ENCODE measurements around the gene ZNF534. TPM values are rescaled to one million over a fixed set of nuclear protein-coding genes. Genes with fewer than 3 reads are reported as not detected.

ZNF534 gene
- total and polyA plus RNA-seq, 9 of the 15 experiments (the other 6 are each of a cell fraction or from before 2014, with no cell fraction given) = 0.08 to 0.33 (median 0.22) TPM; not detected in 1

DNA sequence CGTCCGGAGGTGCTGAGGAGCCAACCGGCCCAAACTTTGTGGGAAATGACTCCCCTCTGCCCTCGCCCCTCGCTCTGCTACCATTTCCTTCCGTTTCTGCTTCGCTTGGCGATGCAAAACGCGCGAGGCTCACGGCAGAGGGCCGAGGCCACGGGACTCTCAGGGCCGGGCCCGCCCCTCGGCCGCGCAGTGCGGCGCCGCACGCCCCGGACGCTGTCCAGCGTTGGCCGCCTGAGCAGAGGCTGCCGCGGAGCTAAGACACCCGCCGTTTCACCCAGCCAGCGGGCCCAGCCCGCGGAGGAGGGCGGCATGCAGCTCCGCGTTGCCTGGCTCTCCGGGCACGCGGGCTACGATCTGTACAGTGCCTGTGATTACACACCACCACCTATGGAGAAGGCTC lies 22.3 kb downstream of the ZNF534 start:
- no peaks in the 10 kb centered on the region for H3K27me3 ChIP-seq (ENCODE audit: control insufficient read depth in 2 of 2, insufficient read depth in 2 of 2, low read length in 2 of 2)
- in situ Hi-C loops (cut with MboI) = no loop called here
- no peak overlapping the region for H3K27ac ChIP-seq (ENCODE audit: extremely low read depth, low read depth, low read length)
- H3K4me1 ChIP-seq (replicated peaks in 1 of 2; ENCODE audit: control insufficient read depth in 2 of 2, insufficient read depth in 2 of 2, low read length in 2 of 2) = peaks cover 0 to 4% of the 10 kb centered on the region in 2 experiments; a peak in 1 of 5 replicates
- H3K36me3 ChIP-seq (ENCODE audit: control insufficient read depth, insufficient read depth, low read length) = no peaks in the 10 kb centered on the region
- H3K4me3 ChIP-seq = no peak overlapping the region
- ChIA-PET POLR2A (no interaction called here), CTCF (ENCODE audit: low intra/inter-chr PET ratio) (interaction anchor here (0.6 kb wide), 1 partner anchor 973 kb away, joined by 6 read pairs; the partner anchor contains the start of gene CEACAM18)
- no TSS peak for BruUV-seq (replicated peaks)
- H3K9me3 ChIP-seq (replicated peaks; ENCODE audit: control insufficient read depth, insufficient read depth, low read depth, low read length) = peaks cover 4% of the 10 kb centered on the region
- no peak overlapping the region for H2AFZ ChIP-seq (ENCODE audit: low read depth, low read length)
- 23% methylated on average over 40 of the region's 41 CpGs for WGBS (ENCODE audit: insufficient coverage, low coverage, missing lambda C conversion rate)
- no peaks in the 10 kb centered on the region for H3K79me2 ChIP-seq (ENCODE audit: control insufficient read depth, insufficient read depth, low read length)
- intact Hi-C loops (cut with micrococcal nuclease) = no loop called here
- H3K4me2 ChIP-seq (ENCODE audit: insufficient read depth, low read length) = no peak overlapping the region
- ATAC-seq = no peak
- no peak overlapping the region for H3K9ac ChIP-seq (ENCODE audit: insufficient read depth in 1 of 2, low read depth in 2 of 2, low read length in 2 of 2)
- no peaks in the 10 kb centered on the region for H4K20me1 ChIP-seq (replicated peaks; ENCODE audit: control insufficient read depth, insufficient read depth, low read length)
- H3K9me1 ChIP-seq (ENCODE audit: control insufficient read depth, insufficient read depth, low read length) = no peaks in the 10 kb centered on the region
- DNase-seq (ENCODE audit: extremely low read depth in 1 of 4, low spot score in 3 of 4) = no peak
- no peak for FAIRE-seq
- TF ChIP-seq, protein P1, sequence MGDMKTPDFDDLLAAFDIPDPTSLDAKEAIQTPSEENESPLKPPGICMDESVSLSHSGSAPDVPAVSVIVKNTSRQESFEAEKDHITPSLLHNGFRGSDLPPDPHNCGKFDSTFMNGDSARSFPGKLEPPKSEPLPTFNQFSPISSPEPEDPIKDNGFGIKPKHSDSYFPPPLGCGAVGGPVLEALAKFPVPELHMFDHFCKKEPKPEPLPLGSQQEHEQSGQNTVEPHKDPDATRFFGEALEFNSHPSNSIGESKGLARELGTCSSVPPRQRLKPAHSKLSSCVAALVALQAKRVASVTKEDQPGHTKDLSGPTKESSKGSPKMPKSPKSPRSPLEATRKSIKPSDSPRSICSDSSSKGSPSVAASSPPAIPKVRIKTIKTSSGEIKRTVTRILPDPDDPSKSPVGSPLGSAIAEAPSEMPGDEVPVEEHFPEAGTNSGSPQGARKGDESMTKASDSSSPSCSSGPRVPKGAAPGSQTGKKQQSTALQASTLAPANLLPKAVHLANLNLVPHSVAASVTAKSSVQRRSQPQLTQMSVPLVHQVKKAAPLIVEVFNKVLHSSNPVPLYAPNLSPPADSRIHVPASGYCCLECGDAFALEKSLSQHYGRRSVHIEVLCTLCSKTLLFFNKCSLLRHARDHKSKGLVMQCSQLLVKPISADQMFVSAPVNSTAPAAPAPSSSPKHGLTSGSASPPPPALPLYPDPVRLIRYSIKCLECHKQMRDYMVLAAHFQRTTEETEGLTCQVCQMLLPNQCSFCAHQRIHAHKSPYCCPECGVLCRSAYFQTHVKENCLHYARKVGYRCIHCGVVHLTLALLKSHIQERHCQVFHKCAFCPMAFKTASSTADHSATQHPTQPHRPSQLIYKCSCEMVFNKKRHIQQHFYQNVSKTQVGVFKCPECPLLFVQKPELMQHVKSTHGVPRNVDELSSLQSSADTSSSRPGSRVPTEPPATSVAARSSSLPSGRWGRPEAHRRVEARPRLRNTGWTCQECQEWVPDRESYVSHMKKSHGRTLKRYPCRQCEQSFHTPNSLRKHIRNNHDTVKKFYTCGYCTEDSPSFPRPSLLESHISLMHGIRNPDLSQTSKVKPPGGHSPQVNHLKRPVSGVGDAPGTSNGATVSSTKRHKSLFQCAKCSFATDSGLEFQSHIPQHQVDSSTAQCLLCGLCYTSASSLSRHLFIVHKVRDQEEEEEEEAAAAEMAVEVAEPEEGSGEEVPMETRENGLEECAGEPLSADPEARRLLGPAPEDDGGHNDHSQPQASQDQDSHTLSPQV (IDR thresholded peaks at IDR 0.05) = no peak
- TF ChIP-seq NCOA2 (IDR thresholded peaks at IDR 0.05; ENCODE audit: partially characterized antibody in 2 of 2) (no peak), RBM39 (optimal IDR thresholded peaks at IDR 0.05; ENCODE audit: low read depth, low read length) (no peak), BACH1 (tag; IDR thresholded peaks at IDR 0.05) (no peak), HMG20A (CRISPR knock-in tag; conservative IDR thresholded peaks at IDR 0.05) (no peak), NEUROD1 (IDR thresholded peaks at IDR 0.05; ENCODE audit: borderline replicate concordance, low read depth, low read length, partially characterized antibody) (no peak), MTA2 (IDR thresholded peaks at IDR 0.05; ENCODE audit: low read depth) (no peak), CHD4 (IDR thresholded peaks at IDR 0.05; ENCODE audit: insufficient read depth, insufficient replicate concordance, low read depth, low read length, poor library complexity, severe bottlenecking) (no peak), JUNB (CRISPR knock-in tag; conservative IDR thresholded peaks at IDR 0.05) (no peak), CHCHD3 (CRISPR knock-in tag; IDR thresholded peaks at IDR 0.05) (no peak), L3MBTL2 (IDR thresholded peaks at IDR 0.05) (no peak), LEF1 (IDR thresholded peaks at IDR 0.05) (no peak)
- TF ChIP-seq, protein P2, sequence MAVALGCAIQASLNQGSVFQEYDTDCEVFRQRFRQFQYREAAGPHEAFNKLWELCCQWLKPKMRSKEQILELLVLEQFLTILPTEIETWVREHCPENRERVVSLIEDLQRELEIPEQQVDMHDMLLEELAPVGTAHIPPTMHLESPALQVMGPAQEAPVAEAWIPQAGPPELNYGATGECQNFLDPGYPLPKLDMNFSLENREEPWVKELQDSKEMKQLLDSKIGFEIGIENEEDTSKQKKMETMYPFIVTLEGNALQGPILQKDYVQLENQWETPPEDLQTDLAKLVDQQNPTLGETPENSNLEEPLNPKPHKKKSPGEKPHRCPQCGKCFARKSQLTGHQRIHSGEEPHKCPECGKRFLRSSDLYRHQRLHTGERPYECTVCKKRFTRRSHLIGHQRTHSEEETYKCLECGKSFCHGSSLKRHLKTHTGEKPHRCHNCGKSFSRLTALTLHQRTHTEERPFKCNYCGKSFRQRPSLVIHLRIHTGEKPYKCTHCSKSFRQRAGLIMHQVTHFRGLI (CRISPR knock-in tag; IDR thresholded peaks at IDR 0.05) = no peak
- TF ChIP-seq, protein P3, sequence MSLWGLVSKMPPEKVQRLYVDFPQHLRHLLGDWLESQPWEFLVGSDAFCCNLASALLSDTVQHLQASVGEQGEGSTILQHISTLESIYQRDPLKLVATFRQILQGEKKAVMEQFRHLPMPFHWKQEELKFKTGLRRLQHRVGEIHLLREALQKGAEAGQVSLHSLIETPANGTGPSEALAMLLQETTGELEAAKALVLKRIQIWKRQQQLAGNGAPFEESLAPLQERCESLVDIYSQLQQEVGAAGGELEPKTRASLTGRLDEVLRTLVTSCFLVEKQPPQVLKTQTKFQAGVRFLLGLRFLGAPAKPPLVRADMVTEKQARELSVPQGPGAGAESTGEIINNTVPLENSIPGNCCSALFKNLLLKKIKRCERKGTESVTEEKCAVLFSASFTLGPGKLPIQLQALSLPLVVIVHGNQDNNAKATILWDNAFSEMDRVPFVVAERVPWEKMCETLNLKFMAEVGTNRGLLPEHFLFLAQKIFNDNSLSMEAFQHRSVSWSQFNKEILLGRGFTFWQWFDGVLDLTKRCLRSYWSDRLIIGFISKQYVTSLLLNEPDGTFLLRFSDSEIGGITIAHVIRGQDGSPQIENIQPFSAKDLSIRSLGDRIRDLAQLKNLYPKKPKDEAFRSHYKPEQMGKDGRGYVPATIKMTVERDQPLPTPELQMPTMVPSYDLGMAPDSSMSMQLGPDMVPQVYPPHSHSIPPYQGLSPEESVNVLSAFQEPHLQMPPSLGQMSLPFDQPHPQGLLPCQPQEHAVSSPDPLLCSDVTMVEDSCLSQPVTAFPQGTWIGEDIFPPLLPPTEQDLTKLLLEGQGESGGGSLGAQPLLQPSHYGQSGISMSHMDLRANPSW (CRISPR knock-in tag; IDR thresholded peaks at IDR 0.05) = no peak
